Brain microvascular endothelial cell (primary cell): ENCODE data around the gene MRPL23.

Experiments
- DNase-seq: peaks from one replicate; pipeline ENCODE4 v3.0.0-alpha.2; 2020
- H3K27ac ChIP-seq: fragments of 250-450 bp; sonication (Bioruptor Pico); 2 replicates; pipeline ENCODE4 v1.5.1; 2020; ENCODE audit warnings: mild to moderate bottlenecking, moderate library complexity
- H3K27me3 ChIP-seq: fragments of 250-450 bp; sonication (Bioruptor Pico); replicated peaks from 2 replicates; pipeline ENCODE4 v1.5.1; 2020; ENCODE audit warnings: mild to moderate bottlenecking
- H3K36me3 ChIP-seq: fragments of 250-450 bp; sonication (Bioruptor Pico); replicated peaks from 2 replicates; pipeline ENCODE4 v1.5.1; 2020; ENCODE audit warnings: mild to moderate bottlenecking
- H3K4me3 ChIP-seq: 2 replicates; pipeline ENCODE4 v1.5.1; 2011; ENCODE audit warnings: low read depth, mild to moderate bottlenecking, control low read depth, low read length, moderate library complexity
- CTCF ChIP-seq: IDR thresholded peaks from 2 replicates; pipeline ENCODE4 v1.5.1; 2011; ENCODE audit warnings: low read depth, mild to moderate bottlenecking, moderate library complexity, low read length, control low read depth, inconsistent platforms; ENCODE audit errors: missing control alignments
- in situ Hi-C: cut with HindIII; loops from 2 replicates; pipeline ENCODE4 v1.10.0; 2017; ENCODE audit warnings: low sequenced_read_pairs, low pct_ligation_motif_present

MRPL23 gene

GRCh38 chr11:1946812-1947484 is at the start of gene MRPL23:
TSS of gene MRPL23 (plus strand) at chr11:1947332. CDS start at chr11:1947363, 31 bp downstream.
- DNase-seq: no peak
- in situ Hi-C loops: no loop called here
- H3K4me3 ChIP-seq: no peak within 1 kb of the TSS
- no peak within 1 kb of the TSS for H3K27ac ChIP-seq
- H3K27me3 ChIP-seq: no peaks in the 10 kb centered on the region
- no peaks in the 10 kb centered on the region for H3K36me3 ChIP-seq
- TF ChIP-seq CTCF: no peak

GRCh38 chr11:1899090-1899489 is 48.0 kb upstream of the MRPL23 start:
- Histone ChIP-seq H3K36me3 (no peaks in the 10 kb centered on the region), H3K4me3 (no peak overlapping the region), H3K27ac (no peak overlapping the region), H3K27me3 (no peaks in the 10 kb centered on the region)
- TF ChIP-seq CTCF: no peak
- in situ Hi-C loops: no loop called here
- no peak for DNase-seq

- Histone ChIP-seq H3K27me3 (no peaks in the 10 kb centered on the region), H3K4me3 (no peak overlapping the region), H3K27ac (no peak overlapping the region), H3K36me3 (no peaks in the 10 kb centered on the region)
- no peak for DNase-seq
- no peak for TF ChIP-seq CTCF
- in situ Hi-C loops: no loop called here
Measured at GRCh38 chr11:1899686-1900085, 47.4 kb upstream of the MRPL23 start.

GRCh38 chr11:1906181-1906580 is 41.0 kb upstream of the MRPL23 start:
- DNase-seq: no peak
- no peak overlapping the region for H3K27ac ChIP-seq
- no peaks in the 10 kb centered on the region for H3K36me3 ChIP-seq
- H3K4me3 ChIP-seq: no peak overlapping the region
- TF ChIP-seq CTCF: no peak
- in situ Hi-C loops: no loop called here
- no peaks in the 10 kb centered on the region for H3K27me3 ChIP-seq

- in situ Hi-C loops: no loop called here
- no peak overlapping the region for H3K27ac ChIP-seq
- DNase-seq: no peak
- no peaks in the 10 kb centered on the region for H3K27me3 ChIP-seq
- H3K36me3 ChIP-seq: no peaks in the 10 kb centered on the region
- no peak for TF ChIP-seq CTCF
- no peak overlapping the region for H3K4me3 ChIP-seq
Measured at GRCh38 chr11:1906611-1907423, 40.3 kb upstream of the MRPL23 start.

- no peaks in the 10 kb centered on the region for H3K36me3 ChIP-seq
- no peak overlapping the region for H3K27ac ChIP-seq
- DNase-seq: peak; percentile 16
- H3K27me3 ChIP-seq: no peaks in the 10 kb centered on the region
- in situ Hi-C loops: no loop called here
- TF ChIP-seq CTCF: no peak
- no peak overlapping the region for H3K4me3 ChIP-seq
Measured at GRCh38 chr11:1908618-1909017, 38.5 kb upstream of the MRPL23 start.
